ENCODE measurements around the gene SYT12.
"Not testable (repeated sequence)": the region's sequence is repeated elsewhere in the genome, so short reads cannot be mapped to it uniquely, and the experiment has no call there.

The SYT12 gene

GRCh38 chr11:66996609-66997273, 26.2 kb upstream of the SYT12 start:
- no peak for DNase-seq

GRCh38 chr11:66999555-66999954, 23.4 kb upstream of the SYT12 start:
- DNase-seq, result no peak

GRCh38 chr11:67001332-67001731, 21.6 kb upstream of the SYT12 start:
- DNase-seq, result no peak

- DNase-seq, result no peak
These were observed 20.5 kb upstream of the SYT12 start for GRCh38 chr11:67002297-67002913.

- no peak for DNase-seq
These were observed 20.0 kb upstream of the SYT12 start for GRCh38 chr11:67002921-67003411.

- DNase-seq, result not testable (repeated sequence)
These were observed 17.7 kb upstream of the SYT12 start for GRCh38 chr11:67005200-67005599.

- no peak for DNase-seq
These were observed 16.7 kb upstream of the SYT12 start for GRCh38 chr11:67006029-67006884.

- no peak for DNase-seq
These were observed 15.8 kb upstream of the SYT12 start for GRCh38 chr11:67007126-67007525.

- no peak for DNase-seq
These were observed 12.5 kb upstream of the SYT12 start for GRCh38 chr11:67010296-67010905.

GRCh38 chr11:67013511-67014045, 9.4 kb upstream of the SYT12 start:
- no peak for DNase-seq

- no peak for DNase-seq
These were observed 8.6 kb upstream of the SYT12 start for GRCh38 chr11:67014343-67014742.

- no peak for DNase-seq
These were observed 7.9 kb upstream of the SYT12 start for GRCh38 chr11:67015048-67015447.

GRCh38 chr11:67016550-67016949, 6.4 kb upstream of the SYT12 start:
- DNase-seq, result no peak

- no peak for DNase-seq
These were observed 2.0 kb upstream of the SYT12 start for GRCh38 chr11:67020949-67021348.

GRCh38 chr11:67022341-67022933, 497 bp upstream of the SYT12 start:
- no peak for DNase-seq

GRCh38 chr11:67023957-67024353, 1.0 kb downstream of the SYT12 start:
- DNase-seq, result no peak

- DNase-seq, result no peak
These were observed 1.5 kb downstream of the SYT12 start for GRCh38 chr11:67024410-67024809.

GRCh38 chr11:67024966-67025365, 2.0 kb downstream of the SYT12 start:
- DNase-seq, result no peak

GRCh38 chr11:67025750-67026149, 2.8 kb downstream of the SYT12 start:
- no peak for DNase-seq

GRCh38 chr11:67026941-67027340, 4.0 kb downstream of the SYT12 start:
- DNase-seq, result no peak

- DNase-seq, result no peak
These were observed 4.6 kb downstream of the SYT12 start for GRCh38 chr11:67027483-67027930.

- DNase-seq, result no peak
These were observed 5.1 kb downstream of the SYT12 start for GRCh38 chr11:67027943-67028542.
